GM18498 (cell line): ENCODE data around the gene NRCAM.

Experiments
- ATAC-seq: cut with Tn5 transposase; IDR thresholded peaks from one replicate; pipeline ENCODE4 v1.9.1; 2021; ENCODE audit warnings: mild to moderate bottlenecking, moderate library complexity; ENCODE audit not compliant: unreplicated experiment

The NRCAM gene

DNA sequence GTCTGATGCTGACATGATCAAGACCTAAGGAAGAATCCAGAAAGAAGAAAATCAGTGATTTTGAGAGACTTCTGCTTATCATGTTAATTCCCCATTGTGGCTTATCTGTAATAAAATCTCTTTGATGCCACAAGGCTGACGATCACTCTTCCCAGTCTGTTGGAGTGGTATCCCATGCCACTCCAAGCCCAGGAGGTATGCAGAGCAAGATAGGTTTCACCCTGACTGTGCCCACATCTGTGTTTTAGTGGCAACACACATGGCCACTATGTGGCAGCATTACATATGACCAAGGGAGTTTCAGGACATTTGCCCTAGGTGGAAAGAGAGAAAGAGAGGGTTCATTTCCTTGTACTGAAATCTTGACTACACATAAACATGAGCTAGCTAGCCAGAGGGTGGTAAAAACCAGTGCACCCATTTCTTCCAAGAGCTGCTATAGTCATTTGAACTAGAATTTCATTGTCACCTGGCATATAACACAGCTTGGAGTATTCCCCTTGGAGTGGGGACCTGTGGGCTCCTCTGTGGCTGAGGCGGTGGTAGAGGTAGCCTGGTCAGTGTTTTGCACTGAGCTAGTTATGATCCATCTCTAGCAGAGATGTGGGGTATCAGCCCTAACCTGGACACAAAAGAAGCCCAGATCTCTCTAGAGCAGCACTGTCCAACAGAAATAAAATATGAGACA lies 346.9 kb downstream of the NRCAM start:
- peak; percentile 65 for ATAC-seq

DNA sequence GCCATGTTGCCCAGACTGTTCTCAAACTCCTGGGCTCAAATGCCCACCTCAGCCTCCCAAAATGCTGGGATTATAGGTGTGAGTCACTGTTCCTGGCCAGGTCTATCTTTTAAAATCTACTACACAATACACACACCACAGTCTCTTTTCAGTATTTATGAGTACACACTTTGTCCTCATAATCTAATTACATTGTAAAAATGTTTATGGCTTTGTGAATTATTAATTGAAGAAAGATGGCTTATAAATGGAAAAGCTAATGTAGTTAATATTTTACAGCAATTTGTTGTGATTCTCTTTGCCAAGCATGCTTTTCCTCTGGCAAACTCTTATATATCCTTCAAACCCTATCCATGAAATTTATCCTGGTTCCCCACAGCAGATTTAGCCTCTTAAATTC lies 348.1 kb downstream of the NRCAM start:
- no peak for ATAC-seq

DNA sequence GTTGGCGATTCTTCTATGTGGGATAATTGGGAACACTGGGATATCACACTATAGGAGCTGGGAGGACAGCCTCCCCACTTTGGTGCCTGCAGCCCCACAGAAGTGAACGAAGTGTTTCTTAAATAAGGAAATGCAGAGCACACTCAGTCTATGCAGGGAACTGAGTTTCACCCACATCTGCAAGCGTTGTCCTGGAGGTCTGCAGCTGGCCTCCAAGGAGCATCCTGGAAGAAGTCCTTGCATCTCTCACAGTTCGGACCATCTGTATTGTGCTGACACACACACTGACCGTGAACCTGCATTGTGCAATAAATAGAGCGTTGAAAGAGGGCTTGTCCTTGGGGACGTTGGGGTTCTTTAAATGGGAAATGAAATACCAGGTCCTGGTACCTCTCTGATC lies 351.9 kb downstream of the NRCAM start:
- ATAC-seq, result no peak

DNA sequence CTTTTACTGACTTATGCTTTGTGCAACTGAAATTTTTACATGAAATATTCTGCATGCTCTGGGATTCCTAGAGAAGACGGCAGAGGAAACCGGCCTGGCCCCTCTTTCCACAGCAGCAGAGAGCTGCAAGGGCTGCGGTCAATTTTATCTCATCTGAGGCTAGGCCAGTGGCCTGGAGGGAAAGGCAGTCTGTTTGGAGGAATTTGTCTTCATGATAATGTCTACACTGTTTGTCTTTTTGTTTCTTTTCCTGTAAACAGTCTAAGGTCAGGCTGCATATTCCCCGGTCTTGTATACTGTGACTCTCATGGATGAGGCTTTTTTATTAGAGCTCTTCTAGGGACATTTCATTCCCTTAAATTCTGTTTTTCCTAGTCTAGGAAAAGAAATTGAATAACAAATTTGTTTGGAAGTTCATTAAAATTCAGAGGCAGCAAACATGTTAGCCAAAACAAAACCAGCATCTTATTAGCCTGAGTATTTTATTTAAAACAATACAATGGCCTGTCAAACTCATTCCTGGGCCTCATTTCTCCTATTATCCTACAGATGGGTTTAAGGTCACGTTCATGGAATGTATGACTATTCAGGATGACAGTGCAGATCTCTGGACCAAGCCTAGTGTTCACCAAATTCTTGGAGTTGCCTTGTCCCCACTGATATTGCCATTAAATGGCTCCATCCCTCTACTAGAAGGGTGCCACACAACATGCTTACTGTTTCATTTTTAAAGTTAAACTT lies 352.5 kb downstream of the NRCAM start:
- no peak for ATAC-seq

DNA sequence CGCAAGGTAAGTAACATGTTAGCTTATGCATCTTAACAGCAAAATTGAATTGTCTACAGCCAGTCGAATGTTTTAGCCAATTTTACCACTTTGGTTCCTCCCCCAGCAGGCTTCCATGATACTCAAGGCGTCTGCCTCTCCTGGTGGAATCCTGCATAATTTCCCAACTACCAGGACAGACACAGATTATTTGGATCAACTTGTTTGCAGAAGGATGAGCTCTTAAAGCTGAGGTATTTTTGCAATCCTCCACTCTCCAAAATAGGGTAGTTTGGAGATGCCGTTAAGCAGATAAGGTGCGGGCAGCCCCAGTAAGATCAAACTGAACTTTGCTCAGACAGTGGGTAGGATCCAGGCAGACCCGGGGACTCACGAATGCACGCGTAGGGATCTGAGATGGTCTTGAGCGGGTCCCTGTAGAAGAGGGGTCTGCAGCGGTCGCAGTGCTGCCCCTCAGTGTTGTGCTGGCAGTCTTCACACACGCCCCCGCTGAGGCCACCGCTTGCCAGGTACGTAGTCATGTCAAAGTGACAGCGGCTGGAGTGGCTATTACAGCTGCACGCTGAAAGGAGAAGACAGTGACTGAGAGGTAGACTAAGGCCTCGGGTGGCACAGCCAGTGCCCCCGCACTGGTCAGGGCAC lies 353.4 kb downstream of the NRCAM start:
- ATAC-seq, result no peak

DNA sequence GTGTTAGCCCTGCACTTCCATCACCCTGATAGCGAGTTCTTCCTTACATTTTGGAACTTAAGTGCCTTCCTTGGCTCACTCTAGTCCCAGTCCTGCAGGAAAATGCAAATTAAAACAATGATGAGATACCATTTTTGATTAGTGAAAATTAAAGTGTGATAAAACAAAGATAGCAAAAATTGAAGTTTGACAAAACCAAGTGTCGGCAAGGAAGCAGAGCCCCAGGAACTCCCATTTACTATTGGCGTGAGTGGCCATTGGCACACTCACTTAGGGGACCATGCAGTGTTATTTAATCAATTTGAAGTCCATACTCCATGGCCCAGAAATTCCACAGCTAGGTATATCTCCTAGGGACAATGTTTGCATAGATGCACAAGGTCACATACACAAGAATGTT lies 354.5 kb downstream of the NRCAM start:
- no peak for ATAC-seq

DNA sequence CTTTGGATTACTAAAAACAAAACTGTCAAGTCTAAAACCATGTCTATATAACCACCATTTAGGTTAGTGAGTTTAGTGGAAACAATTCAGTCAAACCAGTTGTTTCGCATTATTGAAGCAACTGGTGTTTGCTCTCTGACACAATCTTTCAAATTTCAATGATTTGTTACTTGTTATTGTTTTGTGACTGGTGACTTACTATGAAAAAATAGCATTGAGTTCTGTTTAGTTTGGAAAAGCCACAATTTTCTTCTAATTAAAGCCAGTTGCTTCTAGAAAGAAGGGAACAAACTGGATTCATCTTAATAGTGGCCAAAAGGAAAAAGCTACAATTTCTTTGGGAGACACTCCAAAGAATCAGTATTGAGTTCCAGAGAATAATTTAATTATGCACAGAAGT lies 356.5 kb downstream of the NRCAM start:
- ATAC-seq, result no peak

DNA sequence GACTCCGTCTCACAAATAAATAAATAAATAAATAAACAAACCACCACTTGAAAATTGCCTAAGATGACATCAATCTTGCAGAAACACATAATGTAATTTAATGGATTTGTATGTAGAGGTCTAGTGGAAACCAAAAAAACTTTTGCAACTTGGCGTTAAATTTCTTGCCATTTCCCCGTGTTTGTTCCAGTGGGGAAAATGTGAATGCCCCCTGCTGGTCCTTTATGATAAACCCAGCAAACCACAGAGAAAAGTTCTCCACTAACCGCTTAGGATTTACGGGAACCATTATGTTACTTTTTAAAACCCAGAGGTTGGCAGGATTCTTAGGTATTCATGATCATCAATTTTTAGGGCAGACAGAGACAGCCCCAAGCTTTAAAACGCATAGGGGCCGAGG lies 358.5 kb downstream of the NRCAM start:
- no peak for ATAC-seq
